ENCODE results near the gene PDE6A. TPM values are rescaled to one million over a fixed set of nuclear protein-coding genes. Genes with fewer than 3 reads are reported as not detected.

The PDE6A gene
- total and polyA plus RNA-seq, 9 of the 15 experiments (the other 6 are each of a cell fraction or from before 2014, with no cell fraction given): 0.01 to 0.04 (median 0.01) TPM; not detected in 6

- no peak overlapping the region for H2AFZ ChIP-seq (ENCODE audit: low read depth, low read length)
- no TSS peak for BruUV-seq (replicated peaks)
- no peaks in the 10 kb centered on the region for H3K9me3 ChIP-seq (replicated peaks; ENCODE audit: control insufficient read depth, insufficient read depth, low read depth, low read length)
- DNase-seq (ENCODE audit: extremely low read depth in 1 of 4, low spot score in 3 of 4) (no peak), ATAC-seq (no peak), FAIRE-seq (no peak)
- H4K20me1 ChIP-seq (replicated peaks; ENCODE audit: control insufficient read depth, insufficient read depth, low read length): no peaks in the 10 kb centered on the region
- H3K27me3 ChIP-seq (ENCODE audit: control insufficient read depth in 2 of 2, insufficient read depth in 2 of 2, low read length in 2 of 2): no peaks in the 10 kb centered on the region
- ChIA-PET CTCF (ENCODE audit: low intra/inter-chr PET ratio) (no interaction called here), POLR2A (interaction anchor here (1.0 to 1.4 kb wide), 2 partner anchors 13 to 22 kb away, joined by 3 to 8 read pairs; partner anchors contain the start of gene SLC26A2)
- WGBS (ENCODE audit: insufficient coverage, low coverage, missing lambda C conversion rate): 68% methylated on average over 3 of the region's 3 CpGs
- intact Hi-C loops (cut with micrococcal nuclease): no loop called here
- H3K36me3 ChIP-seq (ENCODE audit: control insufficient read depth, insufficient read depth, low read length): no peaks in the 10 kb centered on the region
- in situ Hi-C loops (cut with MboI): no loop called here
- H3K9me1 ChIP-seq (ENCODE audit: control insufficient read depth, insufficient read depth, low read length): no peaks in the 10 kb centered on the region
- H3K9ac ChIP-seq (ENCODE audit: insufficient read depth in 1 of 2, low read depth in 2 of 2, low read length in 2 of 2): no peak overlapping the region
- H3K27ac ChIP-seq (ENCODE audit: extremely low read depth, low read depth, low read length): no peak overlapping the region
- no peaks in the 10 kb centered on the region for H3K79me2 ChIP-seq (ENCODE audit: control insufficient read depth, insufficient read depth, low read length)
- no peak overlapping the region for H3K4me2 ChIP-seq (ENCODE audit: insufficient read depth, low read length)
- H3K4me1 ChIP-seq (replicated peaks in 1 of 2; ENCODE audit: control insufficient read depth in 2 of 2, insufficient read depth in 2 of 2, low read length in 2 of 2): peaks cover 15 to 20% of the 10 kb centered on the region in 2 experiments; a peak in 4 of 5 replicates
- no peak overlapping the region for H3K4me3 ChIP-seq
- TF ChIP-seq GABPA (tag; conservative IDR thresholded peaks at IDR 0.05; ENCODE audit: low read depth) (no peak), RBM17 (IDR thresholded peaks at IDR 0.05; ENCODE audit: borderline replicate concordance, low read depth, low read length) (no peak), NFIX (CRISPR knock-in tag; IDR thresholded peaks at IDR 0.05; ENCODE audit: low read depth) (no peak), PTTG1 (tag; IDR thresholded peaks at IDR 0.05; ENCODE audit: low read depth) (no peak), ZNF695 (CRISPR knock-in tag; IDR thresholded peaks at IDR 0.05) (no peak), MED1 (CRISPR knock-in tag; IDR thresholded peaks at IDR 0.05; ENCODE audit: borderline replicate concordance) (no peak)
Observed at GRCh38 chr5:149946118-149946517, 1.5 kb upstream of the PDE6A start.
